SU-DHL-6 (cell line): Measurements from ENCODE around the gene CNTNAP5.

ENCODE experiments used
- H2AFZ ChIP-seq: fragments of 200-600 bp; sonication (generic); 2 replicates; pipeline ENCODE4 v1.6.1; 2014; ENCODE audit warnings: low read depth, mild to moderate bottlenecking, moderate library complexity, mixed read lengths, antibody characterized with exemption, low read length; ENCODE audit not compliant: severe bottlenecking
- H3F3A ChIP-seq: fragments of 200-600 bp; shearing (Covaris generic); 2 replicates; pipeline ENCODE4 v1.6.0; 2016; ENCODE audit warnings: antibody characterized with exemption, mild to moderate bottlenecking; ENCODE audit not compliant: insufficient read depth
- H3K27ac ChIP-seq: fragments of 200-600 bp; sonication (generic); 2 replicates; pipeline ENCODE4 v1.5.1; 2016; ENCODE audit warnings: low read depth, mild to moderate bottlenecking, low read length, moderate library complexity, mixed read lengths
- H3K27me3 ChIP-seq: fragments of 200-600 bp; sonication (generic), shearing (Covaris generic); 2 replicates; pipeline ENCODE4 v1.6.0; 2014; ENCODE audit warnings: mild to moderate bottlenecking, low read length
- H3K36me3 ChIP-seq: fragments of 200-600 bp; sonication (generic); 2 replicates; pipeline ENCODE4 v1.6.1; 2014; ENCODE audit warnings: mild to moderate bottlenecking, low read length, mixed read lengths
- H3K4me2 ChIP-seq: fragments of 300-600, 200-600 bp; shearing (Covaris generic), sonication (generic); 2 replicates; pipeline ENCODE4 v1.6.0; 2014; ENCODE audit warnings: low read length, low read depth, mild to moderate bottlenecking; ENCODE audit not compliant: poor library complexity, severe bottlenecking
- H3K4me3 ChIP-seq: fragments of 200-600 bp; sonication (generic); 2 replicates; pipeline ENCODE4 v1.5.1; 2014; ENCODE audit warnings: antibody characterized with exemption, low read length, mild to moderate bottlenecking, mixed read lengths; ENCODE audit not compliant: insufficient read depth, poor library complexity, severe bottlenecking
- H3K79me2 ChIP-seq: fragments of 200-600 bp; sonication (generic); 2 replicates; pipeline ENCODE4 v1.6.1; 2014; ENCODE audit warnings: mild to moderate bottlenecking, low read length, moderate library complexity; ENCODE audit not compliant: insufficient read depth
- H3K9ac ChIP-seq: fragments of 200-600 bp; sonication (generic); 2 replicates; pipeline ENCODE4 v1.7.0; 2014; ENCODE audit warnings: mild to moderate bottlenecking, low read length
- H3K9me2 ChIP-seq: fragments of 200-600 bp; sonication (generic); replicated peaks from 2 replicates; pipeline ENCODE4 v1.6.1; 2014; ENCODE audit warnings: low read length; ENCODE audit not compliant: insufficient read depth
- H3K9me3 ChIP-seq: fragments of 200-600 bp; sonication (generic); 2 replicates; pipeline ENCODE4 v1.6.1; 2014; ENCODE audit warnings: low read length, mixed read lengths; ENCODE audit not compliant: insufficient read depth
- H4K20me1 ChIP-seq: fragments of 200-600 bp; sonication (generic); 2 replicates; pipeline ENCODE4 v1.6.1; 2014; ENCODE audit warnings: low read depth, mild to moderate bottlenecking, antibody characterized with exemption, low read length, moderate library complexity, mixed read lengths
- CTCF ChIP-seq: fragments of 200-600 bp; sonication (generic); IDR thresholded peaks from one replicate; pipeline ENCODE4 v1.5.1; 2017; ENCODE audit warnings: antibody characterized with exemption, mild to moderate bottlenecking, low read length, moderate library complexity; ENCODE audit not compliant: insufficient read depth, poor library complexity, severe bottlenecking
- EZH2phosphoT487 ChIP-seq: fragments of 200-600 bp; sonication (generic), shearing (Covaris generic); conservative IDR thresholded peaks from 2 replicates; pipeline ENCODE4 v1.6.1; 2018; ENCODE audit warnings: mild to moderate bottlenecking, antibody characterized with exemption, low read length, moderate library complexity, mixed read lengths

Gene CNTNAP5

GRCh38 chr2:124027182-124027581 is 2.1 kb downstream of the CNTNAP5 start:
- peak; percentile 35 for TF ChIP-seq CTCF
- TF ChIP-seq EZH2phosphoT487 = no peak
- no peak overlapping the region for H3K4me2 ChIP-seq
- H3F3A ChIP-seq = no peaks in the 10 kb centered on the region
- H3K9me2 ChIP-seq = no peaks in the 10 kb centered on the region
- no peaks in the 10 kb centered on the region for H4K20me1 ChIP-seq
- no peak overlapping the region for H3K4me3 ChIP-seq
- H3K36me3 ChIP-seq = no peaks in the 10 kb centered on the region
- H3K9ac ChIP-seq = no peak overlapping the region
- H3K27ac ChIP-seq = no peak overlapping the region
- H3K9me3 ChIP-seq = no peaks in the 10 kb centered on the region
- no peaks in the 10 kb centered on the region for H3K79me2 ChIP-seq
- H2AFZ ChIP-seq = no peak overlapping the region
- no peaks in the 10 kb centered on the region for H3K27me3 ChIP-seq

GRCh38 chr2:124032799-124033198 is 7.7 kb downstream of the CNTNAP5 start:
- no peaks in the 10 kb centered on the region for H3K79me2 ChIP-seq
- H3K36me3 ChIP-seq = no peaks in the 10 kb centered on the region
- H3K4me2 ChIP-seq = no peak overlapping the region
- H3K27ac ChIP-seq = no peak overlapping the region
- H3K4me3 ChIP-seq = no peak overlapping the region
- TF ChIP-seq EZH2phosphoT487 (no peak), CTCF (no peak)
- H3K9ac ChIP-seq = no peak overlapping the region
- no peaks in the 10 kb centered on the region for H3K27me3 ChIP-seq
- no peaks in the 10 kb centered on the region for H3F3A ChIP-seq
- H3K9me3 ChIP-seq = no peaks in the 10 kb centered on the region
- no peak overlapping the region for H2AFZ ChIP-seq
- no peaks in the 10 kb centered on the region for H4K20me1 ChIP-seq
- no peaks in the 10 kb centered on the region for H3K9me2 ChIP-seq

- TF ChIP-seq CTCF (no peak), EZH2phosphoT487 (no peak)
- Histone ChIP-seq H3K9ac (no peak overlapping the region), H3K27me3 (no peaks in the 10 kb centered on the region), H3K36me3 (no peaks in the 10 kb centered on the region), H4K20me1 (no peaks in the 10 kb centered on the region), H3K4me2 (no peak overlapping the region), H3K79me2 (no peaks in the 10 kb centered on the region), H3K4me3 (no peak overlapping the region), H2AFZ (no peak overlapping the region), H3K9me3 (no peaks in the 10 kb centered on the region), H3K9me2 (no peaks in the 10 kb centered on the region), H3F3A (no peaks in the 10 kb centered on the region), H3K27ac (no peak overlapping the region)
Measured at GRCh38 chr2:124034265-124034664, 9.2 kb downstream of the CNTNAP5 start.

GRCh38 chr2:124035001-124035400 is 9.9 kb downstream of the CNTNAP5 start:
- Histone ChIP-seq H3K27ac (no peak overlapping the region), H4K20me1 (no peaks in the 10 kb centered on the region), H3K4me3 (no peak overlapping the region), H3K9me2 (no peaks in the 10 kb centered on the region), H3K9me3 (no peaks in the 10 kb centered on the region), H3F3A (no peaks in the 10 kb centered on the region), H3K9ac (no peak overlapping the region), H3K4me2 (no peak overlapping the region), H3K27me3 (no peaks in the 10 kb centered on the region), H2AFZ (no peak overlapping the region), H3K36me3 (no peaks in the 10 kb centered on the region), H3K79me2 (no peaks in the 10 kb centered on the region)
- TF ChIP-seq CTCF (no peak), EZH2phosphoT487 (no peak)
